ENCODE results near the gene NUDT19.

GRCh38 chr19:32682317-32682716 is 9.3 kb upstream of the NUDT19 start:
- no peak for TF ChIP-seq EP300 (IDR thresholded peaks at IDR 0.05; ENCODE audit: low read depth)
- no peak for TF ChIP-seq POLR2A (IDR thresholded peaks at IDR 0.05)
